GM23338 (cell line): Measurements from ENCODE around the gene ILDR2. TPM values are rescaled to one million over a fixed set of nuclear protein-coding genes. Genes with fewer than 3 reads are reported as not detected.

Experiments
- ATAC-seq: fragments of 200-7000 bp; cut with Tn5 transposase; 3 replicates; pipeline ENCODE4 v1.9.1; 2020
- DNase-seq: peaks from one replicate; pipeline ENCODE4 v3.0.0-alpha.2; 2015; ENCODE audit warnings: low spot score
- H2AFZ ChIP-seq: fragments of 200-600 bp; sonication (generic); 2 replicates; pipeline ENCODE4 v1.8.0; 2016; ENCODE audit warnings: antibody characterized with exemption, mild to moderate bottlenecking, moderate library complexity
- H3F3A ChIP-seq: fragments of 200-600 bp; sonication (generic); replicated peaks from 2 replicates; pipeline ENCODE4 v1.8.0; 2017; ENCODE audit warnings: antibody characterized with exemption, mixed run types, low read depth
- H3K27ac ChIP-seq: fragments of 200-600 bp; sonication (generic); 2 replicates; pipeline ENCODE4 v1.6.1; 2016; ENCODE audit warnings: low read depth
- H3K27me3 ChIP-seq: fragments of 200-600 bp; sonication (generic); 2 replicates; pipeline ENCODE4 v1.8.0; 2016; ENCODE audit warnings: mild to moderate bottlenecking, mixed run types, moderate library complexity; ENCODE audit not compliant: insufficient read depth
- H3K36me3 ChIP-seq: fragments of 200-600 bp; sonication (generic); 2 replicates; pipeline ENCODE4 v1.8.0; 2016; ENCODE audit warnings: mild to moderate bottlenecking; ENCODE audit not compliant: insufficient read depth
- H3K4me1 ChIP-seq: fragments of 200-600 bp; sonication (generic); 2 replicates; pipeline ENCODE4 v1.8.0; 2016; ENCODE audit warnings: mild to moderate bottlenecking, moderate library complexity; ENCODE audit not compliant: insufficient read depth
- H3K4me2 ChIP-seq: fragments of 200-600 bp; sonication (generic); 2 replicates; pipeline ENCODE4 v1.7.1; 2017; ENCODE audit warnings: mixed run types
- H3K4me3 ChIP-seq: fragments of 200-600 bp; sonication (generic); 2 replicates; pipeline ENCODE4 v1.6.1; 2016; ENCODE audit warnings: mixed run types
- H3K79me2 ChIP-seq: fragments of 200-600 bp; sonication (generic); replicated peaks from 2 replicates; pipeline ENCODE4 v1.8.0; 2017; ENCODE audit warnings: mild to moderate bottlenecking; ENCODE audit not compliant: insufficient read depth
- H3K9me2 ChIP-seq: fragments of 200-600 bp; sonication (generic); 2 replicates; pipeline ENCODE4 v1.8.0; 2017; ENCODE audit not compliant: insufficient read depth
- H4K20me1 ChIP-seq: fragments of 200-600 bp; sonication (generic); replicated peaks from 2 replicates; pipeline ENCODE4 v1.8.0; 2017; ENCODE audit warnings: mild to moderate bottlenecking; ENCODE audit not compliant: insufficient read depth
- H3K27ac Mint-ChIP-seq: 2 replicates; pipeline ENCODE4 v1.8.0; 2020; ENCODE audit warnings: inconsistent platforms, mild to moderate bottlenecking, moderate library complexity, mixed read lengths
- H3K27me3 Mint-ChIP-seq: 3 replicates; pipeline ENCODE4 v1.8.0; 2022; ENCODE audit warnings: low read depth, mild to moderate bottlenecking, moderate library complexity, mixed read lengths, inconsistent platforms; ENCODE audit not compliant: insufficient read depth, poor library complexity
- H3K36me3 Mint-ChIP-seq: 3 replicates; pipeline ENCODE4 v1.8.0; 2021; ENCODE audit warnings: low read depth, mild to moderate bottlenecking, inconsistent platforms, moderate library complexity, mixed read lengths
- H3K4me1 Mint-ChIP-seq: 3 replicates; pipeline ENCODE4 v1.8.0; 2020; ENCODE audit warnings: mild to moderate bottlenecking, inconsistent platforms, mixed read lengths
- H3K4me3 Mint-ChIP-seq: 3 replicates; pipeline ENCODE4 v1.8.0; 2021; ENCODE audit warnings: moderate library complexity, mild to moderate bottlenecking, inconsistent platforms, mixed read lengths
- H3K9me3 Mint-ChIP-seq: 3 replicates; pipeline ENCODE4 v1.8.0; 2020; ENCODE audit warnings: moderate library complexity, mild to moderate bottlenecking, inconsistent platforms, mixed read lengths
- CREB1 ChIP-seq: fragments of 250-450 bp; sonication (Bioruptor Pico); IDR thresholded peaks from 2 replicates; pipeline ENCODE4 v1.5.0; 2020; ENCODE audit warnings: low read depth, mild to moderate bottlenecking, moderate library complexity
- CTCF ChIP-seq, 2 experiments: fragments of 200-600 bp in 1 of 2; sonication (generic) in 1 of 2; conservative IDR thresholded peaks; 2 replicates each; pipeline versions ENCODE4 v1.5.1 to v1.6.1; 2016 to 2017; ENCODE audit warnings: antibody characterized with exemption in 2 of 2, low read depth in 2 of 2, mild to moderate bottlenecking in 2 of 2, moderate library complexity in 1 of 2
- EZH2 ChIP-seq: fragments of 200-600 bp; sonication (generic); IDR thresholded peaks from one replicate; pipeline ENCODE4 v1.8.0; 2017; ENCODE audit warnings: antibody characterized with exemption, mild to moderate bottlenecking, low read depth; ENCODE audit not compliant: unreplicated experiment
- EZH2phosphoT487 ChIP-seq: fragments of 200-600 bp; sonication (generic); IDR thresholded peaks from one replicate; pipeline ENCODE4 v1.8.1; 2018; ENCODE audit warnings: antibody characterized with exemption; ENCODE audit not compliant: unreplicated experiment
- JUNB ChIP-seq: IDR thresholded peaks from one replicate; pipeline ENCODE4 v1.6.1; 2016; ENCODE audit warnings: antibody characterized with exemption; ENCODE audit not compliant: unreplicated experiment
- NANOG ChIP-seq: IDR thresholded peaks from 2 replicates; pipeline ENCODE4 v1.6.1; 2016; ENCODE audit warnings: antibody characterized with exemption, borderline replicate concordance
- POLR2AphosphoS5 ChIP-seq: IDR thresholded peaks from 2 replicates; pipeline ENCODE4 v1.6.1; 2016; ENCODE audit warnings: antibody characterized with exemption, low read depth
- REST ChIP-seq: IDR thresholded peaks from one replicate; pipeline ENCODE4 v1.6.1; 2018; ENCODE audit warnings: antibody characterized with exemption; ENCODE audit not compliant: unreplicated experiment
- STAT1 ChIP-seq: IDR thresholded peaks from one replicate; pipeline ENCODE4 v1.6.1; 2016; ENCODE audit warnings: antibody characterized with exemption; ENCODE audit not compliant: unreplicated experiment
- ZNF114 ChIP-seq: fragments of 250-450 bp; sonication (Bioruptor Pico); IDR thresholded peaks from 2 replicates; pipeline ENCODE4 v1.5.0; 2020; ENCODE audit warnings: mild to moderate bottlenecking, moderate library complexity
- ZNF331 ChIP-seq: fragments of 250-450 bp; sonication (Bioruptor Pico); IDR thresholded peaks from 2 replicates; pipeline ENCODE4 v1.5.0; 2020; ENCODE audit warnings: low read depth, mild to moderate bottlenecking, moderate library complexity
- polyA plus RNA-seq: library from polyadenylated mRNA; unstranded; fragments of >200 nt; fragmentation: Nextera tagmentation; extraction: Ambion mirVana; gene quantifications from 2 replicates; pipeline ENCODE4 v1.2.1, GENCODE V29; 2016
- total RNA-seq: library from RNA; depleted of rRNA; stranded (reverse); fragments of >200 nt; shearing (Covaris generic); gene quantifications from 2 replicates; pipeline ENCODE4 v1.2.3, GENCODE V29; 2014
- TF ChIP-seq, protein P1 (sequence below): fragments of 250-450 bp; sonication (Bioruptor Pico); IDR thresholded peaks from 2 replicates; pipeline ENCODE4 v1.5.0; 2020; ENCODE audit warnings: mild to moderate bottlenecking, moderate library complexity

The ILDR2 gene
- total and polyA plus RNA-seq, 2 experiments from 2014 or later, result 0.27 to 2.4 TPM

- no peaks in the 10 kb centered on the region for H3K36me3 Mint-ChIP-seq
- H3K4me3 Mint-ChIP-seq, result no peak overlapping the region
- Histone ChIP-seq H3K27me3 (no peaks in the 10 kb centered on the region), H3K9me2 (no peaks in the 10 kb centered on the region), H2AFZ (no peak overlapping the region), H3K79me2 (no peaks in the 10 kb centered on the region), H4K20me1 (no peaks in the 10 kb centered on the region), H3K4me1 (0 out of 2 replicates have a peak, but pooled peaks cover under 1% of the 10 kb centered on the region), H3K4me2 (no peak overlapping the region), H3K4me3 (no peak overlapping the region), H3F3A (no peaks in the 10 kb centered on the region), H3K36me3 (no peaks in the 10 kb centered on the region), H3K27ac (no peak overlapping the region)
- no peak overlapping the region for H3K27ac Mint-ChIP-seq
- H3K4me1 Mint-ChIP-seq, result peaks cover 3% of the 10 kb centered on the region; the same call in 2 of the 3 replicates
- no peaks in the 10 kb centered on the region for H3K9me3 Mint-ChIP-seq
- DNase-seq (no peak), ATAC-seq (no peak)
- TF ChIP-seq CREB1 (CRISPR knock-in tag) (no peak), POLR2AphosphoS5 (no peak), STAT1 (no peak), ZNF331 (CRISPR knock-in tag) (no peak), JUNB (no peak), NANOG (no peak), CTCF (conservative IDR thresholded peaks at IDR 0.05; ENCODE audit: low read depth in 2 of 2) (no peak), EZH2phosphoT487 (no peak), REST (no peak), ZNF114 (CRISPR knock-in tag) (no peak), EZH2 (no peak)
- TF ChIP-seq, protein P1, sequence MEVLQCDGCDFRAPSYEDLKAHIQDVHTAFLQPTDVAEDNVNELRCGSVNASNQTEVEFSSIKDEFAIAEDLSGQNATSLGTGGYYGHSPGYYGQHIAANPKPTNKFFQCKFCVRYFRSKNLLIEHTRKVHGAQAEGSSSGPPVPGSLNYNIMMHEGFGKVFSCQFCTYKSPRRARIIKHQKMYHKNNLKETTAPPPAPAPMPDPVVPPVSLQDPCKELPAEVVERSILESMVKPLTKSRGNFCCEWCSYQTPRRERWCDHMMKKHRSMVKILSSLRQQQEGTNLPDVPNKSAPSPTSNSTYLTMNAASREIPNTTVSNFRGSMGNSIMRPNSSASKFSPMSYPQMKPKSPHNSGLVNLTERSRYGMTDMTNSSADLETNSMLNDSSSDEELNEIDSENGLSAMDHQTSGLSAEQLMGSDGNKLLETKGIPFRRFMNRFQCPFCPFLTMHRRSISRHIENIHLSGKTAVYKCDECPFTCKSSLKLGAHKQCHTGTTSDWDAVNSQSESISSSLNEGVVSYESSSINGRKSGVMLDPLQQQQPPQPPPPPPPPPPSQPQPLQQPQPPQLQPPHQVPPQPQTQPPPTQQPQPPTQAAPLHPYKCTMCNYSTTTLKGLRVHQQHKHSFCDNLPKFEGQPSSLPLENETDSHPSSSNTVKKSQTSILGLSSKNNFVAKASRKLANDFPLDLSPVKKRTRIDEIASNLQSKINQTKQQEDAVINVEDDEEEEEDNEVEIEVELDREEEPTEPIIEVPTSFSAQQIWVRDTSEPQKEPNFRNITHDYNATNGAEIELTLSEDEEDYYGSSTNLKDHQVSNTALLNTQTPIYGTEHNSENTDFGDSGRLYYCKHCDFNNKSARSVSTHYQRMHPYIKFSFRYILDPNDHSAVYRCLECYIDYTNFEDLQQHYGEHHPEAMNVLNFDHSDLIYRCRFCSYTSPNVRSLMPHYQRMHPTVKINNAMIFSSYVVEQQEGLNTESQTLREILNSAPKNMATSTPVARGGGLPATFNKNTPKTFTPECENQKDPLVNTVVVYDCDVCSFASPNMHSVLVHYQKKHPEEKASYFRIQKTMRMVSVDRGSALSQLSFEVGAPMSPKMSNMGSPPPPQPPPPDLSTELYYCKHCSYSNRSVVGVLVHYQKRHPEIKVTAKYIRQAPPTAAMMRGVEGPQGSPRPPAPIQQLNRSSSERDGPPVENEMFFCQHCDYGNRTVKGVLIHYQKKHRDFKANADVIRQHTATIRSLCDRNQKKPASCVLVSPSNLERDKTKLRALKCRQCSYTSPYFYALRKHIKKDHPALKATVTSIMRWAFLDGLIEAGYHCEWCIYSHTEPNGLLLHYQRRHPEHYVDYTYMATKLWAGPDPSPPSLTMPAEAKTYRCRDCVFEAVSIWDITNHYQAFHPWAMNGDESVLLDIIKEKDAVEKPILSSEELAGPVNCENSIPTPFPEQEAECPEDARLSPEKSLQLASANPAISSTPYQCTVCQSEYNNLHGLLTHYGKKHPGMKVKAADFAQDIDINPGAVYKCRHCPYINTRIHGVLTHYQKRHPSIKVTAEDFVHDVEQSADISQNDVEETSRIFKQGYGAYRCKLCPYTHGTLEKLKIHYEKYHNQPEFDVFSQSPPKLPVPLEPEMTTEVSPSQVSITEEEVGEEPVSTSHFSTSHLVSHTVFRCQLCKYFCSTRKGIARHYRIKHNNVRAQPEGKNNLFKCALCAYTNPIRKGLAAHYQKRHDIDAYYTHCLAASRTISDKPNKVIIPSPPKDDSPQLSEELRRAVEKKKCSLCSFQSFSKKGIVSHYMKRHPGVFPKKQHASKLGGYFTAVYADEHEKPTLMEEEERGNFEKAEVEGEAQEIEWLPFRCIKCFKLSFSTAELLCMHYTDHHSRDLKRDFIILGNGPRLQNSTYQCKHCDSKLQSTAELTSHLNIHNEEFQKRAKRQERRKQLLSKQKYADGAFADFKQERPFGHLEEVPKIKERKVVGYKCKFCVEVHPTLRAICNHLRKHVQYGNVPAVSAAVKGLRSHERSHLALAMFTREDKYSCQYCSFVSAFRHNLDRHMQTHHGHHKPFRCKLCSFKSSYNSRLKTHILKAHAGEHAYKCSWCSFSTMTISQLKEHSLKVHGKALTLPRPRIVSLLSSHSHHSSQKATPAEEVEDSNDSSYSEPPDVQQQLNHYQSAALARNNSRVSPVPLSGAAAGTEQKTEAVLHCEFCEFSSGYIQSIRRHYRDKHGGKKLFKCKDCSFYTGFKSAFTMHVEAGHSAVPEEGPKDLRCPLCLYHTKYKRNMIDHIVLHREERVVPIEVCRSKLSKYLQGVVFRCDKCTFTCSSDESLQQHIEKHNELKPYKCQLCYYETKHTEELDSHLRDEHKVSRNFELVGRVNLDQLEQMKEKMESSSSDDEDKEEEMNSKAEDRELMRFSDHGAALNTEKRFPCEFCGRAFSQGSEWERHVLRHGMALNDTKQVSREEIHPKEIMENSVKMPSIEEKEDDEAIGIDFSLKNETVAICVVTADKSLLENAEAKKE (CRISPR knock-in tag), result no peak
- no peaks in the 10 kb centered on the region for H3K27me3 Mint-ChIP-seq
These were observed 35.5 kb downstream of the ILDR2 start for GRCh38 chr1:166939741-166940375.
